GM21367 (cell line): ENCODE data around the gene OR51S1.
"Not testable (repeated sequence)": the region's sequence is repeated elsewhere in the genome, so short reads cannot be mapped to it uniquely, and the experiment has no call there.

Experiments
- ATAC-seq: cut with Tn5 transposase; IDR thresholded peaks from one replicate; pipeline ENCODE4 v1.9.1; 2021; ENCODE audit not compliant: unreplicated experiment

OR51S1 gene

GRCh38 chr11:4848908-4849532 lies at the start of gene OR51S1:
Gene OR51S1 (minus strand): TSS chr11:4849208. CDS start chr11:4849208, 0 bp downstream.
- ATAC-seq, result no peak

- no peak for ATAC-seq
These were observed 43.1 kb upstream of the OR51S1 start for GRCh38 chr11:4891996-4892640.

- no peak for ATAC-seq
These were observed 41.3 kb upstream of the OR51S1 start for GRCh38 chr11:4890279-4890678.

GRCh38 chr11:4887591-4887990 lies 38.6 kb upstream of the OR51S1 start:
- ATAC-seq, result no peak

- ATAC-seq, result no peak
These were observed 37.2 kb upstream of the OR51S1 start for GRCh38 chr11:4886186-4886585.

- ATAC-seq, result no peak
These were observed 35.4 kb upstream of the OR51S1 start for GRCh38 chr11:4884361-4884760.

GRCh38 chr11:4882543-4882942 lies 33.5 kb upstream of the OR51S1 start:
- ATAC-seq, result no peak

- no peak for ATAC-seq
These were observed 33.0 kb upstream of the OR51S1 start, which contains the start of gene OR51T1 for GRCh38 chr11:4881860-4882500. Gene OR51T1 (plus strand): TSS chr11:4881900. CDS start chr11:4881900, 0 bp downstream.

- ATAC-seq, result no peak
These were observed 32.2 kb upstream of the OR51S1 start for GRCh38 chr11:4881188-4881587.

- no peak for ATAC-seq
These were observed 16.8 kb upstream of the OR51S1 start for GRCh38 chr11:4865855-4866254.

GRCh38 chr11:4863876-4864275 lies 14.9 kb upstream of the OR51S1 start:
- no peak for ATAC-seq

GRCh38 chr11:4862447-4863236 lies 13.6 kb upstream of the OR51S1 start:
- ATAC-seq, result no peak

- ATAC-seq, result not testable (repeated sequence)
These were observed 5.3 kb upstream of the OR51S1 start for GRCh38 chr11:4854286-4854685.

GRCh38 chr11:4851033-4851432 lies 2.0 kb upstream of the OR51S1 start:
- ATAC-seq, result no peak

GRCh38 chr11:4839851-4840549 lies 9.0 kb downstream of the OR51S1 start:
- no peak for ATAC-seq

GRCh38 chr11:4830909-4831308 lies 18.1 kb downstream of the OR51S1 start:
- ATAC-seq, result no peak

GRCh38 chr11:4830346-4830745 lies 18.7 kb downstream of the OR51S1 start:
- ATAC-seq, result no peak

- no peak for ATAC-seq
These were observed 22.6 kb downstream of the OR51S1 start for GRCh38 chr11:4826425-4826824.

- ATAC-seq, result no peak
These were observed 23.9 kb downstream of the OR51S1 start for GRCh38 chr11:4825132-4825531.

- ATAC-seq, result no peak
These were observed 28.0 kb downstream of the OR51S1 start, which contains the start of gene OR51F2 for GRCh38 chr11:4821021-4821420. Gene OR51F2 (plus strand): TSS chr11:4821321. CDS start chr11:4821422, 101 bp downstream.

GRCh38 chr11:4809246-4809645 lies 39.8 kb downstream of the OR51S1 start:
- no peak for ATAC-seq
